BE2C (cell line): ENCODE measurements around the gene ABHD2.

Source experiments
- DNase-seq: peaks from one replicate; pipeline ENCODE4 v3.0.0-alpha.2; 2020
- H3K27me3 ChIP-seq: fragments of 250-450 bp; sonication (Bioruptor Pico); 2 replicates; pipeline ENCODE4 v1.5.1; 2020; ENCODE audit warnings: mild to moderate bottlenecking
- H3K36me3 ChIP-seq: fragments of 250-450 bp; sonication (Bioruptor Pico); 2 replicates; pipeline ENCODE4 v1.5.1; 2020; ENCODE audit warnings: mild to moderate bottlenecking
- H3K4me1 ChIP-seq: fragments of 250-450 bp; sonication (Bioruptor Pico); 2 replicates; pipeline ENCODE4 v1.5.1; 2020
- H3K4me3 ChIP-seq: 2 replicates; pipeline ENCODE4 v1.5.1; 2011; ENCODE audit warnings: low read depth, low read length
- H3K9me3 ChIP-seq: fragments of 250-450 bp; sonication (Bioruptor Pico); 2 replicates; pipeline ENCODE4 v1.5.1; 2020
- TF ChIP-seq, protein P1 (sequence below): IDR thresholded peaks from 2 replicates; pipeline ENCODE4 v1.5.1; 2012; ENCODE audit warnings: mild to moderate bottlenecking, low read depth, low read length

Gene ABHD2

DNA sequence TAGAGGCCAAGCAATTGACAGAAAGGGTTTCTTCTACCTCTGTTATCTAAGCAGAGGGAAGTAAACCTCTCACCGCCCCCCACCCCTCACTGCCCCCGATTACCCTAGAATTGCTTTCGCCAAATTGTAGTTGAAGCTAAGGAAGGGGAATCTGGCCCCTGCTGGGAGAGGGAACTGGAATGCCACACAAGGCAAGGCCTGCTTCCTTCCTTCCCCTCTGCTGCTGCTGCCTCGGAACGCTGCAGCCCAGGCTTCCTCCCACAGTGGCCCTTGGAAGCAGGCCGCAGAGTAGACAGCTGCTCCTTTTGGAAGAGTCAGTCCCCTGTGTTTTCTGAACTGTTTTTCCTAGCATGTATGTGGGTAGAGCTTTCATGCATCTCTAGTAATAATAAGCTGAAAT is 111.5 kb downstream of the ABHD2 start:
- Histone ChIP-seq H3K9me3 (no peaks in the 10 kb centered on the region), H3K27me3 (no peaks in the 10 kb centered on the region), H3K36me3 (peaks cover 4% of the 10 kb centered on the region), H3K4me3 (no peak overlapping the region), H3K4me1 (peaks cover 8% of the 10 kb centered on the region; the same call in 1 of the 2 replicates)
- no peak for DNase-seq
- TF ChIP-seq, protein P1, sequence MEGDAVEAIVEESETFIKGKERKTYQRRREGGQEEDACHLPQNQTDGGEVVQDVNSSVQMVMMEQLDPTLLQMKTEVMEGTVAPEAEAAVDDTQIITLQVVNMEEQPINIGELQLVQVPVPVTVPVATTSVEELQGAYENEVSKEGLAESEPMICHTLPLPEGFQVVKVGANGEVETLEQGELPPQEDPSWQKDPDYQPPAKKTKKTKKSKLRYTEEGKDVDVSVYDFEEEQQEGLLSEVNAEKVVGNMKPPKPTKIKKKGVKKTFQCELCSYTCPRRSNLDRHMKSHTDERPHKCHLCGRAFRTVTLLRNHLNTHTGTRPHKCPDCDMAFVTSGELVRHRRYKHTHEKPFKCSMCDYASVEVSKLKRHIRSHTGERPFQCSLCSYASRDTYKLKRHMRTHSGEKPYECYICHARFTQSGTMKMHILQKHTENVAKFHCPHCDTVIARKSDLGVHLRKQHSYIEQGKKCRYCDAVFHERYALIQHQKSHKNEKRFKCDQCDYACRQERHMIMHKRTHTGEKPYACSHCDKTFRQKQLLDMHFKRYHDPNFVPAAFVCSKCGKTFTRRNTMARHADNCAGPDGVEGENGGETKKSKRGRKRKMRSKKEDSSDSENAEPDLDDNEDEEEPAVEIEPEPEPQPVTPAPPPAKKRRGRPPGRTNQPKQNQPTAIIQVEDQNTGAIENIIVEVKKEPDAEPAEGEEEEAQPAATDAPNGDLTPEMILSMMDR, result no peak

DNA sequence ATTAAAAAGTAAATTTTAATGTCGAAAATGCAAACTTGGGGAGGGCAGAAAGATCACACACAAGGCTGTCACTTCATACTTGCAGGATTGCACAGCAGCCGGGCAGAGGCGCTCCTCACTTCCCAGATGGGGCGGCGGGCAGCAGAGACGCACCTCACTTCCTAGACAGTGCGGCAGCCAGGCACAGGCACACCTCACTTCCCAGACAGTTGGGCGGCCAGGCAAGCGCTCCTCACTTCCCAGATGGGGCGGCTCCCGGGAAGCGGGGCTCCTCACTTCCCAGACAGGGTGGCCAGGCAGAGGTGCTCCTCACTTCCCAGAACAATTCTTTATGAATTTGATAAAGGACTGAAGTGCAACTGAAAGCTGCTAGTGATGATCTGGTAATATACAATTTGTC is 111.9 kb downstream of the ABHD2 start:
- no peak overlapping the region for H3K4me3 ChIP-seq
- H3K36me3 ChIP-seq, result peaks cover 3% of the 10 kb centered on the region
- H3K9me3 ChIP-seq, result no peaks in the 10 kb centered on the region
- DNase-seq, result no peak
- no peaks in the 10 kb centered on the region for H3K27me3 ChIP-seq
- TF ChIP-seq, protein P1, result no peak
- peaks cover 8% of the 10 kb centered on the region; the same call in 1 of the 2 replicates for H3K4me1 ChIP-seq

DNA sequence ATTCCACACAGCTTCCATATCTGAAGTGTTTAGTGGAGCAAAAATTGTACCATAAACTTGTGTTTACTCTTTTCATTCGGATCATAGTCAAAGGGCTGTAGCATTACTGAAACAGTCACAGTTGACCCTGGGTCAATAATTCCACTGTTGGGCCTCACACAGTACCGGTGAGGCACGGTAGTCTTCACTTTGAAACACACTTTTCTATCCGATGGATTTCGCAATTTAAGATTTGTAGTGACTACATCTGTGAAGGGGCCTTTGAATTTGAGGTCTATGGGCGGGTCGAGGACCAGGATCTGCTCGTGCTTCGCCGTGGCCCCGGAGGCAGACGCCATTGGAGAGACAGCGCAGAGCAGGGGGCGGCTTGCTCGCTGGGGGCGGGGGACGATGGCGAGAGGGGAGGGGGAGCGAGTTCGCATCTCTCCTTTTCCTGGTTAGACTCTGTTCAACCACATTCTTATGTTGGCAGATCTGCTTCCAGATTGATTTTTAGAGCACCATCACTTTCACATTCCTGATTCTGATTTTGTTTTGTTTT is 113.3 kb downstream of the ABHD2 start:
- no peaks in the 10 kb centered on the region for H3K9me3 ChIP-seq
- peaks cover 8% of the 10 kb centered on the region; the same call in 1 of the 2 replicates for H3K4me1 ChIP-seq

DNA sequence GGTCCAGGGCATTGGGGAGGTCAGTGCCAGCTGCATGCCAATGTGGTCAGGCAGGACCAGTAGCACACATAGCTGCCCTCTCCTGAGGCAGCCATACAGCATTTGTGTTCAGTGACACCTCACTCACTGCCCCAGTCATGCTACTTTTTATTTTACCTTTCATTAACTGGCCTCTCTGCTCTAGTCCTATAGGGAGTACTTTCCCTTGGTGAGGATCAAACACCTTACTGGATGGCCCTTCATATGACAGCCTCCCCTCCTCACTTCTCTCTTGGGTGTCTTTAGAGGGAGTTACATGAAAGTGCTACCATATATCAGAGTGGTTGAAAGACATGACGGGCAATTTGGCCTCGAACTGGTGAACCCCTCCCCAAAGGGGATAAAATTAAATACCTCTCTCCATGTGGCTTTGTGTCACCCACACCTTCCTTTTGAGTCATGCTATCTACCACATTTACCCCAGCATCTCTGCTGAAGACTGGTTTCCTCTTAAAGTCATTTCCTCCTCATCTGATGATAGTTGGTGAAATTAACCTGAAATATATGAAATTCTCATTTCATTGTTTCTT is 115.5 kb downstream of the ABHD2 start:
- TF ChIP-seq, protein P1, result no peak
- Histone ChIP-seq H3K9me3 (no peaks in the 10 kb centered on the region), H3K27me3 (no peaks in the 10 kb centered on the region), H3K36me3 (no peaks in the 10 kb centered on the region), H3K4me1 (no peaks in the 10 kb centered on the region), H3K4me3 (no peak overlapping the region)
- DNase-seq, result no peak

More for the DNA sequence above, 113.3 kb downstream of the ABHD2 start:
- H3K27me3 ChIP-seq, result no peaks in the 10 kb centered on the region
- no peak for DNase-seq
- H3K4me3 ChIP-seq, result no peak overlapping the region
- TF ChIP-seq, protein P1, result no peak
- H3K36me3 ChIP-seq, result no peaks in the 10 kb centered on the region

DNA sequence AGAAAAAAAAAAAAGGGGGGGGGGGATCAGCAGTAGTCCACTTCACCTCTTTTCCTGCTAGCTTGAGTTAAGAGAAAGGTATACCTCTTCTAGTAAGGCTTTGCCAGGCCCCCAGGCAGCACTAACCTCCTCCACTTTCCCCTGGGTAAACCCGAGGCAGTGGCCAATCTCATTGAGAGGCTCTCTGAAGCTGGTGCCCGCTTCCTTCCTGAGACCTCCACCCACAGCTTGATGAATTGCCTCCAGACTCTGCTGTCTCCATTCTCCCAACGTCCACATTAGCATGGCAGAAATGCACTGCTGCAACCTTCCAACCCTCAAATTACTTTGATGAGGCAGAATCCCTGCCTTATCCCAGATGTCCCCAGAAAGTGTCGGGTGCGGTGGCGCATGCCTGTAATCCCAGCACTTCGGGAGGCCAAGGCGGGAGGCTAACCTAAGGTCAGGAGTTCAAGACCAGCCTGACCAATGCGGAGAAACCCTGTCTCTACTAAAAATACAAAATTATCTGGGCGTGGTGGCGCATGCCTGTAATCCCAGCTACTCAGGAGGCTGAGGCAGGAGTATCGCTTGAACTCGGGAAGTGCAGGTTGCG is 117.8 kb downstream of the ABHD2 start:
- TF ChIP-seq, protein P1, result no peak
- Histone ChIP-seq H3K36me3 (no peaks in the 10 kb centered on the region), H3K27me3 (no peaks in the 10 kb centered on the region), H3K4me1 (no peaks in the 10 kb centered on the region), H3K9me3 (no peaks in the 10 kb centered on the region), H3K4me3 (no peak overlapping the region)
- DNase-seq, result no peak

DNA sequence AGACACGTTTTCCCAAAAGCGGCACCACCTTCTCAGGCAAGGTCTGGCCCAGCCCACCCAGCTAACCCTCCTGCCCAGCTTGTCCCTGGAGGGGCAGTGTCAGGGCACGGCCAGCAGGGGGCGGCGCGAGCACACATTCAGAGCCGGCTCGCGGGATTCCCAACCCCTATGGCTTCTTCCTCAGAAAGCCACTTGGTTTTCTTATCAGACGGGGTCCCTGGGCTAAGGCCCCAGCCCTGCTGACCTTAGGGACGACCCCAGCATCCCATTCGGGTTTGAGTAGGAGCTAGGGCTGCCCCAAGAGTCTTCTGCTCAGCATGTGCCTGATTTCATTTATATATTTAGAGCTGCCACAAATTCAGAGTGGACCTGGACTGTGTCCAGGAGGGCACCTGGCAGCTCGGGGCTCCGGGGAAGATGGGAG is 118.7 kb downstream of the ABHD2 start:
- Histone ChIP-seq H3K36me3 (no peaks in the 10 kb centered on the region), H3K4me1 (no peaks in the 10 kb centered on the region), H3K4me3 (peak overlapping the region; percentile 29), H3K27me3 (no peaks in the 10 kb centered on the region), H3K9me3 (no peaks in the 10 kb centered on the region)
- TF ChIP-seq, protein P1, result peak; percentile 92
- peak; percentile 84 for DNase-seq
